ENCODE measurements around the gene UGT2A1. TPM values are rescaled to one million over a fixed set of nuclear protein-coding genes. Genes with fewer than 3 reads are reported as not detected.

Gene UGT2A1
- total and polyA plus RNA-seq, 8 donors = 0.07 to 0.13 TPM; not detected in 6

DNA sequence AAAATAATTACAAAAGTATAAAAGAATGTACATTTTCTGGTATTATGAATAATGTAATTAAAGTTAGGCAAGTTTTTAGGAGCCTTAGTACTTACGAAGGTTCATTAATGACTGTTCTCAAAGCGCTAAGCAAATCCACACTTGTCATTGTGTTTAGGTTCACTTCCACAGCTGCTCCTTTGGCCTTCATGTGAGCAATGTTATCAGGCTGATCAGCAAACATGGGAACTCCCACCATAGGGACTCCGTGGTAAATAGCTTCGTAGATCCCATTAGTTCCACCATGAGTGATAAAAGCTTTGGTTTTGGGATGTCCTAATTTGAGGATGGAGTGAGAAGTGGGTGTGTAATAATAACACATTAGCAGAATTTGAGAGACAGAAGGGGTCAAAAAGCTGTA lies 58.7 kb downstream of the UGT2A1 start:
- intact Hi-C loops (cut with DNase I) = no loop called here

DNA sequence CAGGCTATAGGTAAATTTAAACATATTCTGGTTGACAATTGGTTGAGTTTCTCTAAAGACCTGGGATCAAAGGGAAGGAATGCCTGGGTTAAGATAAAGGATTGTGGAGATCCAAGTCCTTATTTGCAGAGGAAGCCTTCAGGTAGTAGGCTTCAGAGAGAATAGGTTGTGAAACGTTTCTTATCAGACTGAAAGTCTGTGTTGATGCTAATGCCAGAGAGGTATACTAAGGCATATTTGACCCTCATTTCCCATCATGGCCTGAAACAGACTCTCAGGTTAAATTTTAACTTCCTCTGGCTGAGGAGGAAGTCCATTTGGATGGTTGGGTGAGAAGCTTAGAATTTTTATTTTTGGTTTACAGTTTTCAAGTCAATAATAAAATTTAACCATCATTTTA lies 61.7 kb downstream of the UGT2A1 start:
- ATAC-seq (no peak), DNase-seq (no peak)
- H3K4me1 ChIP-seq = no peaks in the 10 kb centered on the region
- no peaks in the 10 kb centered on the region for H3K27me3 ChIP-seq
- intact Hi-C loops (cut with DNase I) = no loop called here
- TF ChIP-seq, protein P1, sequence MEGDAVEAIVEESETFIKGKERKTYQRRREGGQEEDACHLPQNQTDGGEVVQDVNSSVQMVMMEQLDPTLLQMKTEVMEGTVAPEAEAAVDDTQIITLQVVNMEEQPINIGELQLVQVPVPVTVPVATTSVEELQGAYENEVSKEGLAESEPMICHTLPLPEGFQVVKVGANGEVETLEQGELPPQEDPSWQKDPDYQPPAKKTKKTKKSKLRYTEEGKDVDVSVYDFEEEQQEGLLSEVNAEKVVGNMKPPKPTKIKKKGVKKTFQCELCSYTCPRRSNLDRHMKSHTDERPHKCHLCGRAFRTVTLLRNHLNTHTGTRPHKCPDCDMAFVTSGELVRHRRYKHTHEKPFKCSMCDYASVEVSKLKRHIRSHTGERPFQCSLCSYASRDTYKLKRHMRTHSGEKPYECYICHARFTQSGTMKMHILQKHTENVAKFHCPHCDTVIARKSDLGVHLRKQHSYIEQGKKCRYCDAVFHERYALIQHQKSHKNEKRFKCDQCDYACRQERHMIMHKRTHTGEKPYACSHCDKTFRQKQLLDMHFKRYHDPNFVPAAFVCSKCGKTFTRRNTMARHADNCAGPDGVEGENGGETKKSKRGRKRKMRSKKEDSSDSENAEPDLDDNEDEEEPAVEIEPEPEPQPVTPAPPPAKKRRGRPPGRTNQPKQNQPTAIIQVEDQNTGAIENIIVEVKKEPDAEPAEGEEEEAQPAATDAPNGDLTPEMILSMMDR (IDR thresholded peaks at IDR 0.05) = no peak
- H3K27ac ChIP-seq = no peak overlapping the region
- H3K4me3 ChIP-seq = no peak overlapping the region
- no peaks in the 10 kb centered on the region for H3K9me3 ChIP-seq
- no peaks in the 10 kb centered on the region for H3K36me3 ChIP-seq

More for the DNA sequence above, 58.7 kb downstream of the UGT2A1 start:
- no peaks in the 10 kb centered on the region for H3K4me1 ChIP-seq
- ATAC-seq (no peak), DNase-seq (no peak)
- no peaks in the 10 kb centered on the region for H3K36me3 ChIP-seq
- no peaks in the 10 kb centered on the region for H3K9me3 ChIP-seq
- no peak overlapping the region for H3K4me3 ChIP-seq
- H3K27me3 ChIP-seq = no peaks in the 10 kb centered on the region
- H3K27ac ChIP-seq = no peak overlapping the region
- TF ChIP-seq, protein P1 (IDR thresholded peaks at IDR 0.05) = no peak

DNA sequence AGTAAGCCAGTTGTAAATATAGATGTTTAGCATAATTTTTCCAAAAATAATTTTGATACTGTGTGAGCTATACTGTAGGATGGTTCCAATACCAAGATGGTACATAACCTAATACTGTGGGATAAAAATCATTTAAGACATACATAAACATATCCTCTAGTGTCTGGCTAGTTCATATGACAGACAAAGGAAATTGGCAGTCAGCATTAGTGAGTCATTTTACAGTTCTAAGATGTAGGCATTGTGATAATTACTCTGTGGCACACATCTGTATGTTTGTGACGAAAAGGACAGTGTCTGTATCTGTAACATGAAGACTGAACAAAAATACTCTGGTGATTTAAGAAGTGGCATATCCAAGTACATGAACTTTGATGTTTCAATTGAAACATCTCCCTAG lies 63.2 kb downstream of the UGT2A1 start:
- Histone ChIP-seq H3K9me3 (no peaks in the 10 kb centered on the region), H3K4me3 (no peak overlapping the region), H3K36me3 (no peaks in the 10 kb centered on the region), H3K4me1 (no peaks in the 10 kb centered on the region), H3K27me3 (no peaks in the 10 kb centered on the region), H3K27ac (no peak overlapping the region)
- TF ChIP-seq, protein P1 (IDR thresholded peaks at IDR 0.05) = no peak
- intact Hi-C loops (cut with DNase I) = no loop called here
- DNase-seq (no peak), ATAC-seq (no peak)

DNA sequence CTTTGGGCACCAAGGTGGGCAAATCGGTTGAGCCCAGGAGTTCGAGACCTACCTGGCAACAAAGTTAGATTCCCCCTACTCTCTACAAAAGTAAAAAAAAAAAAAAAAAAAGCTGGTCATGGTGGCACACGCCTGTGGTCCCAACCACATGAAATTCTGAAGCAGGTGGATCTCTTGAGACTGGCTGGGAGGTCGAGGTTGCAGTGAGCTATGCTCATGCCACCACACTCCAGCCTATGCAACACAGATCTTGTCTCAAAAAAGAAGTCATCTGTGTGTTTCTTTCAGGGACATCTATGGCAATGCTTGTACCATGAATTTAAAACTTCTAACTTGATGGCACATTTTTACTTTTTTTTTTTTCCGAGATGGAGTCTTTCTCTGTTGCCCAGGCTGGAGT lies 68.9 kb downstream of the UGT2A1 start:
- Histone ChIP-seq H3K4me1 (no peaks in the 10 kb centered on the region), H3K4me3 (no peak overlapping the region), H3K9me3 (no peaks in the 10 kb centered on the region), H3K36me3 (no peaks in the 10 kb centered on the region), H3K27me3 (no peaks in the 10 kb centered on the region), H3K27ac (no peak overlapping the region)
- intact Hi-C loops (cut with DNase I) = no loop called here
- DNase-seq (no peak), ATAC-seq (no peak)
- TF ChIP-seq, protein P1 (IDR thresholded peaks at IDR 0.05) = no peak

DNA sequence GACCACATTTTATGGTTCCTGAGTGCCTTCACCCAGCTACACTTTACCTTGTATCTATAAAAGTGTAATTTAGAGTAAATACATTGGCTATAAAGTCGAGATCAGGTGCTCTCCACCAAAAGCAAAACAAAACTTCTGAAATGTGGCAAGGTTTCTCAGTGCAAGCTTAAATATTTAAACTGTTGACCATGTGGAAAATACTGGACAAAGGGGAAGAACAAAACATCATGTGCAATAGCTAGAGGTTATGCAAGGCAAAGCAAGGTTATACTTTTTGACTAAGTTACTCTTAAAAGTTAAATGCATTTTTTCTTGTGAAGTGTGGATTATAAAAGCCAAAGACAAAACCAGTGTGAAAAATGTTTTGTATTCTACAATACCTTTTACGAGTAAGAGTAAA lies 69.5 kb downstream of the UGT2A1 start:
- no peaks in the 10 kb centered on the region for H3K4me1 ChIP-seq
- ATAC-seq (no peak), DNase-seq (no peak)
- H3K36me3 ChIP-seq = no peaks in the 10 kb centered on the region
- no peaks in the 10 kb centered on the region for H3K9me3 ChIP-seq
- H3K27me3 ChIP-seq = no peaks in the 10 kb centered on the region
- intact Hi-C loops (cut with DNase I) = no loop called here
- no peak overlapping the region for H3K4me3 ChIP-seq
- H3K27ac ChIP-seq = no peak overlapping the region
- TF ChIP-seq, protein P1 (IDR thresholded peaks at IDR 0.05) = no peak

All from left lung (tissue), 10 donors.